Activated CD4-positive, CD25-positive, alpha-beta regulatory T cell treated with anti-CD3 and anti-CD28 coated beads, Interleukin-2, amount 50 U/mL, for 72 hours (primary cell): ENCODE results near the gene SETDB2.

Experiments
- DNase-seq: peaks from one replicate; pipeline ENCODE4 v3.0.0; 2021

SETDB2 gene

GRCh38 chr13:49488563-49488962 lies 44.5 kb downstream of the SETDB2 start:
- no peak for DNase-seq

GRCh38 chr13:49494645-49495044 lies 50.6 kb downstream of the SETDB2 start:
- DNase-seq: no peak

- peak; percentile 87 for DNase-seq
Measured at GRCh38 chr13:49495783-49496762, 52.0 kb downstream of the SETDB2 start, which contains the start of gene PHF11. Gene PHF11 (plus strand): TSS chr13:49495953. CDS start chr13:49496002, 49 bp downstream.

- peak; percentile 34 for DNase-seq
Measured at GRCh38 chr13:49496837-49497236, 52.8 kb downstream of the SETDB2 start.

- DNase-seq: no peak
Measured at GRCh38 chr13:49497272-49497671, 53.2 kb downstream of the SETDB2 start.

GRCh38 chr13:49498206-49498605 lies 54.1 kb downstream of the SETDB2 start:
- no peak for DNase-seq

GRCh38 chr13:49499889-49500660 lies 56.0 kb downstream of the SETDB2 start:
- DNase-seq: no peak

- no peak for DNase-seq
Measured at GRCh38 chr13:49502954-49503353, 58.9 kb downstream of the SETDB2 start.

- no peak for DNase-seq
Measured at GRCh38 chr13:49503951-49504350, 59.9 kb downstream of the SETDB2 start.

- no peak for DNase-seq
Measured at GRCh38 chr13:49512578-49512977, 68.5 kb downstream of the SETDB2 start.

- no peak for DNase-seq
Measured at GRCh38 chr13:49516467-49516866, 72.4 kb downstream of the SETDB2 start.

- no peak for DNase-seq
Measured at GRCh38 chr13:49517461-49517860, 73.4 kb downstream of the SETDB2 start.

- DNase-seq: no peak
Measured at GRCh38 chr13:49521224-49521623, 77.2 kb downstream of the SETDB2 start.

GRCh38 chr13:49524740-49525501 lies 80.8 kb downstream of the SETDB2 start:
- DNase-seq: no peak

- DNase-seq: no peak
Measured at GRCh38 chr13:49527123-49527522, 83.0 kb downstream of the SETDB2 start.

- no peak for DNase-seq
Measured at GRCh38 chr13:49528161-49528560, 84.1 kb downstream of the SETDB2 start.

- DNase-seq: no peak
Measured at GRCh38 chr13:49530457-49530856, 86.4 kb downstream of the SETDB2 start.

GRCh38 chr13:49532593-49532992 lies 88.5 kb downstream of the SETDB2 start:
- no peak for DNase-seq

- DNase-seq: no peak
Measured at GRCh38 chr13:49533011-49533410, 88.9 kb downstream of the SETDB2 start.

- no peak for DNase-seq
Measured at GRCh38 chr13:49533591-49534269, 89.7 kb downstream of the SETDB2 start.

GRCh38 chr13:49536144-49536873 lies 92.2 kb downstream of the SETDB2 start:
- DNase-seq: no peak

- DNase-seq: no peak
Measured at GRCh38 chr13:49538404-49538803, 94.3 kb downstream of the SETDB2 start.
